Measurements from ENCODE around the gene DDX51.

DNA sequence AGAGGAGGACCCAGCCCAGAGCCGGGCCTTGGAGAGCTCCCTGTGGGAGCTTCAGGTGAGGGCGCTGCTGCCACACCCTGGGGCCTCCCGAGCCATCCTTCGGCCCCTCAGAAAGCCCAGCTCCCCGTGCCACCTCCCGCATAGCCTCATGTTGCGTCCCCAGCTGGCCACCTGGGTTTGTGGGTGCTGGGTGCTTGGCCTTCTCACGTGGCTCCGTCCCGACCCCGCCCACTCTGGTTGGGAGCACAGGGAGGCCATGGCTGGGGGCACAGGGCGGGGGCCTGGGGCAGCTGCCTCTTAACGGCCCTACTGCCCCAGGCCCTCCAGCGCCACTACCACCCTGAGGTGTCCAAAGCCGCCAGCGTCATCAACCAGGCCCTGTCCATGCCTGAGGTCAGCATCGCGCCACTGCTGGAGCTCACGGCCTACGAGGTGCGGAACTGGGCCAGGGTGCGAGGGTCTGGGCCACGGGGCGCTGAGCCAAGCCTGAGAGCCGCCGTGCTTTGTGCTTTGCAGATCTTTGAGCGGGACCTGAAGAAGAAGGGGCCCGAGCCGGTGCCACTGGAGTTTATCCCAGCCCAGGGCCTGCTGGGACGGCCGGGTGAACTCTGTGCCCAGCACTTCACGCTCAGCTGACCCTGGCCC lies 7.8 kb upstream of the DDX51 start:
- TF ChIP-seq, protein P1, sequence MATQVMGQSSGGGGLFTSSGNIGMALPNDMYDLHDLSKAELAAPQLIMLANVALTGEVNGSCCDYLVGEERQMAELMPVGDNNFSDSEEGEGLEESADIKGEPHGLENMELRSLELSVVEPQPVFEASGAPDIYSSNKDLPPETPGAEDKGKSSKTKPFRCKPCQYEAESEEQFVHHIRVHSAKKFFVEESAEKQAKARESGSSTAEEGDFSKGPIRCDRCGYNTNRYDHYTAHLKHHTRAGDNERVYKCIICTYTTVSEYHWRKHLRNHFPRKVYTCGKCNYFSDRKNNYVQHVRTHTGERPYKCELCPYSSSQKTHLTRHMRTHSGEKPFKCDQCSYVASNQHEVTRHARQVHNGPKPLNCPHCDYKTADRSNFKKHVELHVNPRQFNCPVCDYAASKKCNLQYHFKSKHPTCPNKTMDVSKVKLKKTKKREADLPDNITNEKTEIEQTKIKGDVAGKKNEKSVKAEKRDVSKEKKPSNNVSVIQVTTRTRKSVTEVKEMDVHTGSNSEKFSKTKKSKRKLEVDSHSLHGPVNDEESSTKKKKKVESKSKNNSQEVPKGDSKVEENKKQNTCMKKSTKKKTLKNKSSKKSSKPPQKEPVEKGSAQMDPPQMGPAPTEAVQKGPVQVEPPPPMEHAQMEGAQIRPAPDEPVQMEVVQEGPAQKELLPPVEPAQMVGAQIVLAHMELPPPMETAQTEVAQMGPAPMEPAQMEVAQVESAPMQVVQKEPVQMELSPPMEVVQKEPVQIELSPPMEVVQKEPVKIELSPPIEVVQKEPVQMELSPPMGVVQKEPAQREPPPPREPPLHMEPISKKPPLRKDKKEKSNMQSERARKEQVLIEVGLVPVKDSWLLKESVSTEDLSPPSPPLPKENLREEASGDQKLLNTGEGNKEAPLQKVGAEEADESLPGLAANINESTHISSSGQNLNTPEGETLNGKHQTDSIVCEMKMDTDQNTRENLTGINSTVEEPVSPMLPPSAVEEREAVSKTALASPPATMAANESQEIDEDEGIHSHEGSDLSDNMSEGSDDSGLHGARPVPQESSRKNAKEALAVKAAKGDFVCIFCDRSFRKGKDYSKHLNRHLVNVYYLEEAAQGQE (IDR thresholded peaks at IDR 0.05; ENCODE audit: insufficient read depth in 1 of 2, low read depth in 2 of 2, low read length in 2 of 2) = no peak
- TF ChIP-seq POLR2AphosphoS5 (IDR thresholded peaks at IDR 0.05; ENCODE audit: low read depth, low read length) = no peak

Data from PFSK-1 (cell line).